ENCODE measurements around the gene KLRF2.

KLRF2 gene

GRCh38 chr12:9888665-9889273 is 7.5 kb downstream of the KLRF2 start:
- Histone ChIP-seq H3K36me3 (ENCODE audit: control insufficient read depth, insufficient read depth, low read length) (no peaks in the 10 kb centered on the region), H3K27ac (ENCODE audit: low read depth, low read length) (no peak overlapping the region), H3K4me1 (ENCODE audit: control insufficient read depth, insufficient read depth, low read length) (no peaks in the 10 kb centered on the region), H3K27me3 (ENCODE audit: control insufficient read depth, insufficient read depth, low read length) (no peaks in the 10 kb centered on the region), H3K9ac (ENCODE audit: low read depth, low read length) (no peak overlapping the region), H3K9me3 (ENCODE audit: control insufficient read depth, insufficient read depth, low read length) (no peaks in the 10 kb centered on the region), H3K4me3 (ENCODE audit: low read depth, low read length) (no peak overlapping the region)

- Histone ChIP-seq H3K27ac (ENCODE audit: low read depth, low read length) (no peak overlapping the region), H3K27me3 (ENCODE audit: control insufficient read depth, insufficient read depth, low read length) (no peaks in the 10 kb centered on the region), H3K9me3 (ENCODE audit: control insufficient read depth, insufficient read depth, low read length) (no peaks in the 10 kb centered on the region), H3K4me3 (ENCODE audit: low read depth, low read length) (no peak overlapping the region), H3K9ac (ENCODE audit: low read depth, low read length) (no peak overlapping the region), H3K4me1 (ENCODE audit: control insufficient read depth, insufficient read depth, low read length) (0 out of 2 replicates have a peak, but pooled peaks cover 4% of the 10 kb centered on the region), H3K36me3 (ENCODE audit: control insufficient read depth, insufficient read depth, low read length) (no peaks in the 10 kb centered on the region)
Observed at GRCh38 chr12:9895215-9895971, 14.1 kb downstream of the KLRF2 start.

- Histone ChIP-seq H3K4me1 (ENCODE audit: control insufficient read depth, insufficient read depth, low read length) (0 out of 2 replicates have a peak, but pooled peaks cover 4% of the 10 kb centered on the region), H3K4me3 (ENCODE audit: low read depth, low read length) (no peak overlapping the region), H3K9ac (ENCODE audit: low read depth, low read length) (no peak overlapping the region), H3K36me3 (ENCODE audit: control insufficient read depth, insufficient read depth, low read length) (no peaks in the 10 kb centered on the region), H3K27me3 (ENCODE audit: control insufficient read depth, insufficient read depth, low read length) (no peaks in the 10 kb centered on the region), H3K9me3 (ENCODE audit: control insufficient read depth, insufficient read depth, low read length) (0 out of 2 replicates have a peak, but pooled peaks cover 6% of the 10 kb centered on the region), H3K27ac (ENCODE audit: low read depth, low read length) (no peak overlapping the region)
Observed at GRCh38 chr12:9897535-9897934, 16.2 kb downstream of the KLRF2 start.

- no peaks in the 10 kb centered on the region for H3K36me3 ChIP-seq (ENCODE audit: control insufficient read depth, insufficient read depth, low read length)
- no peak overlapping the region for H3K9ac ChIP-seq (ENCODE audit: low read depth, low read length)
- H3K27ac ChIP-seq (ENCODE audit: low read depth, low read length), result no peak overlapping the region
- 0 out of 2 replicates have a peak, but pooled peaks cover 4% of the 10 kb centered on the region for H3K4me1 ChIP-seq (ENCODE audit: control insufficient read depth, insufficient read depth, low read length)
- no peaks in the 10 kb centered on the region for H3K27me3 ChIP-seq (ENCODE audit: control insufficient read depth, insufficient read depth, low read length)
- H3K9me3 ChIP-seq (ENCODE audit: control insufficient read depth, insufficient read depth, low read length), result 0 out of 2 replicates have a peak, but pooled peaks cover 10% of the 10 kb centered on the region
- no peak overlapping the region for H3K4me3 ChIP-seq (ENCODE audit: low read depth, low read length)
Observed at GRCh38 chr12:9899209-9899608, 17.9 kb downstream of the KLRF2 start.

GRCh38 chr12:9900930-9901329 is 19.6 kb downstream of the KLRF2 start:
- H3K9ac ChIP-seq (ENCODE audit: low read depth, low read length), result no peak overlapping the region
- no peak overlapping the region for H3K4me3 ChIP-seq (ENCODE audit: low read depth, low read length)
- 0 out of 2 replicates have a peak, but pooled peaks cover 10% of the 10 kb centered on the region for H3K9me3 ChIP-seq (ENCODE audit: control insufficient read depth, insufficient read depth, low read length)
- H3K27me3 ChIP-seq (ENCODE audit: control insufficient read depth, insufficient read depth, low read length), result no peaks in the 10 kb centered on the region
- no peaks in the 10 kb centered on the region for H3K36me3 ChIP-seq (ENCODE audit: control insufficient read depth, insufficient read depth, low read length)
- H3K27ac ChIP-seq (ENCODE audit: low read depth, low read length), result no peak overlapping the region
- 0 out of 2 replicates have a peak, but pooled peaks cover 4% of the 10 kb centered on the region for H3K4me1 ChIP-seq (ENCODE audit: control insufficient read depth, insufficient read depth, low read length)

GRCh38 chr12:9902539-9903228 is 21.4 kb downstream of the KLRF2 start:
- no peak overlapping the region for H3K9ac ChIP-seq (ENCODE audit: low read depth, low read length)
- H3K36me3 ChIP-seq (ENCODE audit: control insufficient read depth, insufficient read depth, low read length), result no peaks in the 10 kb centered on the region
- H3K4me1 ChIP-seq (ENCODE audit: control insufficient read depth, insufficient read depth, low read length), result 0 out of 2 replicates have a peak, but pooled peaks cover 4% of the 10 kb centered on the region
- H3K27ac ChIP-seq (ENCODE audit: low read depth, low read length), result no peak overlapping the region
- no peak overlapping the region for H3K4me3 ChIP-seq (ENCODE audit: low read depth, low read length)
- no peaks in the 10 kb centered on the region for H3K27me3 ChIP-seq (ENCODE audit: control insufficient read depth, insufficient read depth, low read length)
- 0 out of 2 replicates have a peak, but pooled peaks cover 10% of the 10 kb centered on the region for H3K9me3 ChIP-seq (ENCODE audit: control insufficient read depth, insufficient read depth, low read length)

- Histone ChIP-seq H3K9me3 (ENCODE audit: control insufficient read depth, insufficient read depth, low read length) (peaks cover 38% of the 10 kb centered on the region), H3K4me1 (ENCODE audit: control insufficient read depth, insufficient read depth, low read length) (no peaks in the 10 kb centered on the region), H3K9ac (ENCODE audit: low read depth, low read length) (no peak overlapping the region), H3K27ac (ENCODE audit: low read depth, low read length) (no peak overlapping the region), H3K27me3 (ENCODE audit: control insufficient read depth, insufficient read depth, low read length) (no peaks in the 10 kb centered on the region), H3K4me3 (ENCODE audit: low read depth, low read length) (no peak overlapping the region), H3K36me3 (ENCODE audit: control insufficient read depth, insufficient read depth, low read length) (no peaks in the 10 kb centered on the region)
Observed at GRCh38 chr12:9906873-9907272, 25.6 kb downstream of the KLRF2 start.

- H3K36me3 ChIP-seq (ENCODE audit: control insufficient read depth, insufficient read depth, low read length), result no peaks in the 10 kb centered on the region
- H3K9me3 ChIP-seq (ENCODE audit: control insufficient read depth, insufficient read depth, low read length), result peaks cover 36% of the 10 kb centered on the region
- no peak overlapping the region for H3K27ac ChIP-seq (ENCODE audit: low read depth, low read length)
- no peaks in the 10 kb centered on the region for H3K27me3 ChIP-seq (ENCODE audit: control insufficient read depth, insufficient read depth, low read length)
- no peak overlapping the region for H3K9ac ChIP-seq (ENCODE audit: low read depth, low read length)
- H3K4me3 ChIP-seq (ENCODE audit: low read depth, low read length), result no peak overlapping the region
- H3K4me1 ChIP-seq (ENCODE audit: control insufficient read depth, insufficient read depth, low read length), result no peaks in the 10 kb centered on the region
Observed at GRCh38 chr12:9907769-9908168, 26.5 kb downstream of the KLRF2 start.

GRCh38 chr12:9908350-9908749 is 27.1 kb downstream of the KLRF2 start:
- H3K27ac ChIP-seq (ENCODE audit: low read depth, low read length), result no peak overlapping the region
- H3K4me3 ChIP-seq (ENCODE audit: low read depth, low read length), result no peak overlapping the region
- H3K9me3 ChIP-seq (ENCODE audit: control insufficient read depth, insufficient read depth, low read length), result peaks cover 35% of the 10 kb centered on the region
- H3K36me3 ChIP-seq (ENCODE audit: control insufficient read depth, insufficient read depth, low read length), result no peaks in the 10 kb centered on the region
- no peaks in the 10 kb centered on the region for H3K27me3 ChIP-seq (ENCODE audit: control insufficient read depth, insufficient read depth, low read length)
- H3K9ac ChIP-seq (ENCODE audit: low read depth, low read length), result no peak overlapping the region
- no peaks in the 10 kb centered on the region for H3K4me1 ChIP-seq (ENCODE audit: control insufficient read depth, insufficient read depth, low read length)

- no peak overlapping the region for H3K9ac ChIP-seq (ENCODE audit: low read depth, low read length)
- no peaks in the 10 kb centered on the region for H3K27me3 ChIP-seq (ENCODE audit: control insufficient read depth, insufficient read depth, low read length)
- no peaks in the 10 kb centered on the region for H3K36me3 ChIP-seq (ENCODE audit: control insufficient read depth, insufficient read depth, low read length)
- H3K4me1 ChIP-seq (ENCODE audit: control insufficient read depth, insufficient read depth, low read length), result no peaks in the 10 kb centered on the region
- H3K4me3 ChIP-seq (ENCODE audit: low read depth, low read length), result no peak overlapping the region
- H3K27ac ChIP-seq (ENCODE audit: low read depth, low read length), result no peak overlapping the region
- peaks cover 35% of the 10 kb centered on the region for H3K9me3 ChIP-seq (ENCODE audit: control insufficient read depth, insufficient read depth, low read length)
Observed at GRCh38 chr12:9909724-9910123, 28.4 kb downstream of the KLRF2 start.
